Measurements from ENCODE around the gene HUS1B. TPM values are rescaled to one million over a fixed set of nuclear protein-coding genes. Genes with fewer than 3 reads are reported as not detected.

HUS1B gene
- total and polyA plus RNA-seq, 9 of the 15 experiments (the other 6 are each of a cell fraction or from before 2014, with no cell fraction given) = 0.16 to 1.4 (median 0.38) TPM; not detected in 1

GRCh38 chr6:692356-692851 lies 35.5 kb upstream of the HUS1B start (continued):
- TF ChIP-seq, protein P1, sequence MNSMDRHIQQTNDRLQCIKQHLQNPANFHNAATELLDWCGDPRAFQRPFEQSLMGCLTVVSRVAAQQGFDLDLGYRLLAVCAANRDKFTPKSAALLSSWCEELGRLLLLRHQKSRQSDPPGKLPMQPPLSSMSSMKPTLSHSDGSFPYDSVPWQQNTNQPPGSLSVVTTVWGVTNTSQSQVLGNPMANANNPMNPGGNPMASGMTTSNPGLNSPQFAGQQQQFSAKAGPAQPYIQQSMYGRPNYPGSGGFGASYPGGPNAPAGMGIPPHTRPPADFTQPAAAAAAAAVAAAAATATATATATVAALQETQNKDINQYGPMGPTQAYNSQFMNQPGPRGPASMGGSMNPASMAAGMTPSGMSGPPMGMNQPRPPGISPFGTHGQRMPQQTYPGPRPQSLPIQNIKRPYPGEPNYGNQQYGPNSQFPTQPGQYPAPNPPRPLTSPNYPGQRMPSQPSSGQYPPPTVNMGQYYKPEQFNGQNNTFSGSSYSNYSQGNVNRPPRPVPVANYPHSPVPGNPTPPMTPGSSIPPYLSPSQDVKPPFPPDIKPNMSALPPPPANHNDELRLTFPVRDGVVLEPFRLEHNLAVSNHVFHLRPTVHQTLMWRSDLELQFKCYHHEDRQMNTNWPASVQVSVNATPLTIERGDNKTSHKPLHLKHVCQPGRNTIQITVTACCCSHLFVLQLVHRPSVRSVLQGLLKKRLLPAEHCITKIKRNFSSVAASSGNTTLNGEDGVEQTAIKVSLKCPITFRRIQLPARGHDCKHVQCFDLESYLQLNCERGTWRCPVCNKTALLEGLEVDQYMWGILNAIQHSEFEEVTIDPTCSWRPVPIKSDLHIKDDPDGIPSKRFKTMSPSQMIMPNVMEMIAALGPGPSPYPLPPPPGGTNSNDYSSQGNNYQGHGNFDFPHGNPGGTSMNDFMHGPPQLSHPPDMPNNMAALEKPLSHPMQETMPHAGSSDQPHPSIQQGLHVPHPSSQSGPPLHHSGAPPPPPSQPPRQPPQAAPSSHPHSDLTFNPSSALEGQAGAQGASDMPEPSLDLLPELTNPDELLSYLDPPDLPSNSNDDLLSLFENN (IDR thresholded peaks at IDR 0.05; ENCODE audit: low read depth in 2 of 2, low read length in 2 of 2) = no peak
- TF ChIP-seq NR2C2 (CRISPR knock-in tag; IDR thresholded peaks at IDR 0.05) (no peak), NR2C2 (tag; IDR thresholded peaks at IDR 0.05) (no peak), RBFOX2 (IDR thresholded peaks at IDR 0.05; ENCODE audit: low read depth, low read length) (peak; percentile 42; the same call in 1 of the 2 replicates), ATF6 (CRISPR knock-in tag; IDR thresholded peaks at IDR 0.05) (no peak), MEIS2 (IDR thresholded peaks at IDR 0.05; ENCODE audit: partially characterized antibody) (peak; percentile 43), YY1 (IDR thresholded peaks at IDR 0.05; ENCODE audit: borderline replicate concordance in 1 of 3, control insufficient read depth in 1 of 3, extremely low read depth in 1 of 3, insufficient read depth in 3 of 3, insufficient read length in 1 of 3, insufficient replicate concordance in 2 of 3, low read depth in 1 of 3, low read length in 2 of 3) (peak in 1 of 3 experiments; percentile 50), KDM1A (IDR thresholded peaks at IDR 0.05) (peak in 1 of 2 experiments; percentile 46; a peak in 1 of 4 replicates), SMARCA4 (IDR thresholded peaks at IDR 0.05) (0 out of 2 replicates have a peak, but pooled peaks have one; percentile 28), NRF1 (conservative IDR thresholded peaks at IDR 0.05 in 1 of 2, IDR thresholded peaks at IDR 0.05 in 1 of 2) (peak; percentile 86 to 88), TCF7 (IDR thresholded peaks at IDR 0.05; ENCODE audit: borderline replicate concordance) (no peak), HNRNPLL (IDR thresholded peaks at IDR 0.05; ENCODE audit: low read depth, low read length, poor library complexity, severe bottlenecking) (peak; percentile 88), SMARCA5 (IDR thresholded peaks at IDR 0.05) (peak; percentile 94), BCOR (IDR thresholded peaks at IDR 0.05) (peak; percentile 73), HDAC1 (IDR thresholded peaks at IDR 0.05) (peak in 1 of 2 experiments; percentile 5; a peak in 1 of 4 replicates), ESRRA (IDR thresholded peaks at IDR 0.05; ENCODE audit: borderline replicate concordance, low read depth) (peak; percentile 30), NR2F6 (CRISPR knock-in tag; IDR thresholded peaks at IDR 0.05) (no peak)
- TF ChIP-seq, protein P2, sequence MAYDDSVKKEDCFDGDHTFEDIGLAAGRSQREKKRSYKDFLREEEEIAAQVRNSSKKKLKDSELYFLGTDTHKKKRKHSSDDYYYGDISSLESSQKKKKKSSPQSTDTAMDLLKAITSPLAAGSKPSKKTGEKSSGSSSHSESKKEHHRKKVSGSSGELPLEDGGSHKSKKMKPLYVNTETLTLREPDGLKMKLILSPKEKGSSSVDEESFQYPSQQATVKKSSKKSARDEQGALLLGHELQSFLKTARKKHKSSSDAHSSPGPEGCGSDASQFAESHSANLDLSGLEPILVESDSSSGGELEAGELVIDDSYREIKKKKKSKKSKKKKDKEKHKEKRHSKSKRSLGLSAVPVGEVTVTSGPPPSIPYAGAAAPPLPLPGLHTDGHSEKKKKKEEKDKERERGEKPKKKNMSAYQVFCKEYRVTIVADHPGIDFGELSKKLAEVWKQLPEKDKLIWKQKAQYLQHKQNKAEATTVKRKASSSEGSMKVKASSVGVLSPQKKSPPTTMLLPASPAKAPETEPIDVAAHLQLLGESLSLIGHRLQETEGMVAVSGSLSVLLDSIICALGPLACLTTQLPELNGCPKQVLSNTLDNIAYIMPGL (CRISPR knock-in tag; IDR thresholded peaks at IDR 0.05) = no peak
- TF ChIP-seq, protein P3, sequence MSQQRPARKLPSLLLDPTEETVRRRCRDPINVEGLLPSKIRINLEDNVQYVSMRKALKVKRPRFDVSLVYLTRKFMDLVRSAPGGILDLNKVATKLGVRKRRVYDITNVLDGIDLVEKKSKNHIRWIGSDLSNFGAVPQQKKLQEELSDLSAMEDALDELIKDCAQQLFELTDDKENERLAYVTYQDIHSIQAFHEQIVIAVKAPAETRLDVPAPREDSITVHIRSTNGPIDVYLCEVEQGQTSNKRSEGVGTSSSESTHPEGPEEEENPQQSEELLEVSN (IDR thresholded peaks at IDR 0.05; ENCODE audit: borderline replicate concordance in 1 of 2, extremely low read depth in 1 of 2, insufficient read depth in 1 of 2, insufficient read length in 1 of 2, low read depth in 1 of 2, low read length in 1 of 2, poor library complexity in 1 of 2, severe bottlenecking in 1 of 2) = peak in 1 of 2 experiments; percentile 20
